Measurements from ENCODE around the gene WBP4. TPM values are rescaled to one million over a fixed set of nuclear protein-coding genes. Genes with fewer than 3 reads are reported as not detected.

WBP4 gene
- total RNA-seq, 2 experiments from 2014 or later: 12.6 to 13.5 TPM

GRCh38 chr13:41060082-41060723 is 1.1 kb upstream of the WBP4 start:
- Mint-ChIP-seq H3K27ac (peak overlapping the region; percentile 99), H3K4me1 (ENCODE audit: low read depth) (peaks cover 48% of the 10 kb centered on the region), H3K4me3 (peak overlapping the region; percentile 97), H3K27me3 (no peaks in the 10 kb centered on the region), H3K36me3 (peaks cover 16% of the 10 kb centered on the region), H3K9me3 (no peaks in the 10 kb centered on the region)
- peak; percentile 85 for DNase-seq
- POLR2A ChIA-PET: interaction anchor here (0.6 to 3.1 kb wide), 13 partner anchors 9 to 583 kb away, joined by 3 to 13 read pairs (median 4); partner anchors contain the start of genes ELF1 and MTRF1
- intact Hi-C loops (cut with micrococcal nuclease): loop anchor here (2.0 to 5.0 kb wide), 5 partner anchors 77 to 397 kb away; partner anchors contain the start of genes NAA16 and RGCC
- CTCF ChIA-PET: interaction anchor here (0.6 to 2.2 kb wide), 20 partner anchors 9 to 1047 kb away, joined by 3 to 13 read pairs (median 4); partner anchors contain the start of gene ELF1

GRCh38 chr13:41060724-41061074 is 610 bp upstream of the WBP4 start:
- Mint-ChIP-seq H3K4me3 (peak overlapping the region; percentile 97), H3K9me3 (no peaks in the 10 kb centered on the region), H3K4me1 (ENCODE audit: low read depth) (peaks cover 46% of the 10 kb centered on the region), H3K36me3 (peaks cover 20% of the 10 kb centered on the region), H3K27me3 (no peaks in the 10 kb centered on the region), H3K27ac (peak overlapping the region; percentile 99)
- ChIA-PET POLR2A (interaction anchor here (0.7 to 3.1 kb wide), 15 partner anchors 8 to 1317 kb away, joined by 3 to 13 read pairs (median 3); partner anchors contain the start of genes ELF1, KBTBD6 and MTRF1), CTCF (interaction anchor here (0.6 to 2.2 kb wide), 18 partner anchors 25 to 1047 kb away, joined by 3 to 13 read pairs (median 4); partner anchors contain the start of genes ELF1 and SLC25A15)
- intact Hi-C loops (cut with micrococcal nuclease): loop anchor here (1.0 to 5.0 kb wide), 9 partner anchors 41 to 396 kb away; partner anchors contain the start of genes ELF1, KBTBD6, KBTBD7 and MTRF1
- peak; percentile 90 for DNase-seq

- no peaks in the 10 kb centered on the region for H3K27me3 Mint-ChIP-seq
- intact Hi-C loops (cut with micrococcal nuclease): loop anchor here (1.0 to 5.0 kb wide), 9 partner anchors 43 to 395 kb away; partner anchors contain the start of genes ELF1, KBTBD6, KBTBD7 and MTRF1
- DNase-seq: no peak
- H3K4me1 Mint-ChIP-seq (ENCODE audit: low read depth): peaks cover 41% of the 10 kb centered on the region
- ChIA-PET CTCF (interaction anchor here (0.9 to 1.0 kb wide), 2 partner anchors 42 to 160 kb away, joined by 3 read pairs; no protein-coding TSS in a partner anchor), POLR2A (interaction anchor here (1.2 to 3.1 kb wide), 3 partner anchors 48 to 70 kb away, joined by 3 to 13 read pairs (median 4); partner anchors contain the start of gene KBTBD6)
- peaks cover 26% of the 10 kb centered on the region for H3K36me3 Mint-ChIP-seq
- H3K4me3 Mint-ChIP-seq: peak overlapping the region; percentile 97
- H3K9me3 Mint-ChIP-seq: no peaks in the 10 kb centered on the region
- peak overlapping the region; percentile 99 for H3K27ac Mint-ChIP-seq
Observed at GRCh38 chr13:41061914-41062837, 867 bp downstream of the WBP4 start.

GRCh38 chr13:41064493-41064892 is 3.2 kb downstream of the WBP4 start:
- Mint-ChIP-seq H3K27me3 (no peaks in the 10 kb centered on the region), H3K4me3 (no peak overlapping the region), H3K27ac (no peak overlapping the region), H3K36me3 (peaks cover 36% of the 10 kb centered on the region), H3K4me1 (ENCODE audit: low read depth) (peaks cover 24% of the 10 kb centered on the region), H3K9me3 (no peaks in the 10 kb centered on the region)
- intact Hi-C loops (cut with micrococcal nuclease): loop anchor here (5.0 kb wide), 1 partner anchor 287 kb away; no protein-coding TSS in a partner anchor
- ChIA-PET CTCF (interaction anchor here (1.0 kb wide), 1 partner anchor 10 kb away, joined by 5 read pairs; no protein-coding TSS in a partner anchor), POLR2A (no interaction called here)
- no peak for DNase-seq

- Mint-ChIP-seq H3K27me3 (no peaks in the 10 kb centered on the region), H3K36me3 (peaks cover 38% of the 10 kb centered on the region), H3K4me3 (no peak overlapping the region), H3K27ac (no peak overlapping the region), H3K4me1 (ENCODE audit: low read depth) (peaks cover 22% of the 10 kb centered on the region), H3K9me3 (no peaks in the 10 kb centered on the region)
- intact Hi-C loops (cut with micrococcal nuclease): loop anchor here (1.0 kb wide), 1 partner anchor 78 kb away; no protein-coding TSS in a partner anchor
- no peak for DNase-seq
- ChIA-PET POLR2A (interaction anchor here (0.7 kb wide), 1 partner anchor 1050 kb away, joined by 3 read pairs; no protein-coding TSS in a partner anchor), CTCF (no interaction called here)
Observed at GRCh38 chr13:41065078-41065477, 3.8 kb downstream of the WBP4 start.

GRCh38 chr13:41074523-41074922 is 13.2 kb downstream of the WBP4 start:
- Mint-ChIP-seq H3K27ac (no peak overlapping the region), H3K4me1 (ENCODE audit: low read depth) (no peaks in the 10 kb centered on the region), H3K36me3 (peaks cover 45% of the 10 kb centered on the region), H3K9me3 (no peaks in the 10 kb centered on the region), H3K4me3 (no peak overlapping the region), H3K27me3 (no peaks in the 10 kb centered on the region)
- ChIA-PET POLR2A (no interaction called here), CTCF (interaction anchor here (0.9 to 3.8 kb wide), 3 partner anchors 11 to 187 kb away, joined by 3 to 36 read pairs (median 10); no protein-coding TSS in a partner anchor)
- intact Hi-C loops (cut with micrococcal nuclease): loop anchor here (5.0 kb wide), 1 partner anchor 48 kb away; no protein-coding TSS in a partner anchor
- DNase-seq: no peak

GRCh38 chr13:41075034-41075433 is 13.7 kb downstream of the WBP4 start:
- Mint-ChIP-seq H3K9me3 (no peaks in the 10 kb centered on the region), H3K27me3 (no peaks in the 10 kb centered on the region), H3K27ac (no peak overlapping the region), H3K4me1 (ENCODE audit: low read depth) (no peaks in the 10 kb centered on the region), H3K36me3 (peaks cover 47% of the 10 kb centered on the region), H3K4me3 (no peak overlapping the region)
- ChIA-PET POLR2A (no interaction called here), CTCF (interaction anchor here (1.6 to 3.8 kb wide), 2 partner anchors 11 to 146 kb away, joined by 10 to 36 read pairs; no protein-coding TSS in a partner anchor)
- intact Hi-C loops (cut with micrococcal nuclease): loop anchor here (1.0 kb wide), 1 partner anchor 147 kb away; no protein-coding TSS in a partner anchor
- no peak for DNase-seq

GRCh38 chr13:41075485-41075884 is 14.2 kb downstream of the WBP4 start:
- intact Hi-C loops (cut with micrococcal nuclease): loop anchor here (1.0 kb wide), 1 partner anchor 147 kb away; no protein-coding TSS in a partner anchor
- peaks cover 49% of the 10 kb centered on the region for H3K36me3 Mint-ChIP-seq
- H3K27me3 Mint-ChIP-seq: no peaks in the 10 kb centered on the region
- H3K27ac Mint-ChIP-seq: no peak overlapping the region
- no peak overlapping the region for H3K4me3 Mint-ChIP-seq
- no peaks in the 10 kb centered on the region for H3K9me3 Mint-ChIP-seq
- CTCF ChIA-PET: no interaction called here
- DNase-seq: no peak
- POLR2A ChIA-PET: no interaction called here
- no peaks in the 10 kb centered on the region for H3K4me1 Mint-ChIP-seq (ENCODE audit: low read depth)

GRCh38 chr13:41077475-41077874 is 16.2 kb downstream of the WBP4 start:
- Mint-ChIP-seq H3K4me3 (no peak overlapping the region), H3K4me1 (ENCODE audit: low read depth) (no peaks in the 10 kb centered on the region), H3K27me3 (no peaks in the 10 kb centered on the region), H3K27ac (no peak overlapping the region), H3K36me3 (peaks cover 49% of the 10 kb centered on the region), H3K9me3 (no peaks in the 10 kb centered on the region)
- intact Hi-C loops (cut with micrococcal nuclease): no loop called here
- ChIA-PET CTCF (no interaction called here), POLR2A (no interaction called here)
- DNase-seq: no peak

- ChIA-PET CTCF (no interaction called here), POLR2A (no interaction called here)
- no peak for DNase-seq
- Mint-ChIP-seq H3K27ac (no peak overlapping the region), H3K4me3 (no peak overlapping the region), H3K9me3 (no peaks in the 10 kb centered on the region), H3K4me1 (ENCODE audit: low read depth) (no peaks in the 10 kb centered on the region), H3K27me3 (no peaks in the 10 kb centered on the region), H3K36me3 (peaks cover 56% of the 10 kb centered on the region)
- intact Hi-C loops (cut with micrococcal nuclease): no loop called here
Observed at GRCh38 chr13:41079725-41080124, 18.4 kb downstream of the WBP4 start.

- CTCF ChIA-PET: interaction anchor here (0.5 to 1.1 kb wide), 2 partner anchors 12 to 25 kb away, joined by 3 to 10 read pairs; no protein-coding TSS in a partner anchor
- POLR2A ChIA-PET: no interaction called here
- intact Hi-C loops (cut with micrococcal nuclease): no loop called here
- Mint-ChIP-seq H3K27me3 (no peaks in the 10 kb centered on the region), H3K9me3 (peaks cover 2% of the 10 kb centered on the region), H3K4me3 (no peak overlapping the region), H3K27ac (no peak overlapping the region), H3K36me3 (peaks cover 22% of the 10 kb centered on the region), H3K4me1 (ENCODE audit: low read depth) (no peaks in the 10 kb centered on the region)
- DNase-seq: no peak
Observed at GRCh38 chr13:41085961-41086585, 24.8 kb downstream of the WBP4 start.
